GM18861 (cell line): ENCODE data around the gene GSTA2.
"Not testable (repeated sequence)": the region's sequence is repeated elsewhere in the genome, so short reads cannot be mapped to it uniquely, and the experiment has no call there.

Experiments used
- ATAC-seq: cut with Tn5 transposase; IDR thresholded peaks from one replicate; pipeline ENCODE4 v1.9.1; 2021; ENCODE audit not compliant: unreplicated experiment

Gene GSTA2

GRCh38 chr6:52726193-52726542 is 37.1 kb downstream of the GSTA2 start:
- no peak for ATAC-seq

DNA sequence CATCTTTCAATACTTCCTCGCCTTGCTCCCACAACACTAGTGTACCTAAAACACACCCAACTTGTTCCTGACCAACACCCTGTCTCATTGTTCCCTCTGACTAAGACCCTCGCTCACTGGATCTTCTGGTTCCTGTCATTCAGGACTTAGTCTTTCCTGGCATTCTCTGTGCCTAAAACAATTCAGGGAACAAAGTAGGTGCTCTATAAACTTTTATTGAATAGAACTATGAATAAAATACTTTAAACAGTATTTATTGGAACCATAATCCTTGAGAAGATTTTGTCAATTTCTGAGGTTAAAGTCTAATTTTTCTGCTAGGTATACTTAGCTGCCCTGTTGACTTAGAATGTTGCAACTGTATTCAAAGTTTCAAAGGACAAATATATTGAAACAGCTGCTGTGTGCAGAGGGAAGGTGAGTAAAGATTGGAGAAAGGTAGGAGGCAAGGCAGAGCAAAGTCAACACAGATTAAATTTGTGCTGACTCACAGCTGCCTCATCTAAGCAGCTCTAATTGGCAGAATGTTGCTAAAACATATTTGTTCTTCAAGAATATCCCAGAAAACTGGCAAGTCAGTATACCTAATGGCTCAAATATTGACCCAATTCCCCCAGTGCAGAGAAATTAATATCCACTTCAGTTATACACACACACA is 37.6 kb downstream of the GSTA2 start:
- ATAC-seq: no peak

- ATAC-seq: no peak
These were observed 38.1 kb downstream of the GSTA2 start for GRCh38 chr6:52725143-52725534.

DNA sequence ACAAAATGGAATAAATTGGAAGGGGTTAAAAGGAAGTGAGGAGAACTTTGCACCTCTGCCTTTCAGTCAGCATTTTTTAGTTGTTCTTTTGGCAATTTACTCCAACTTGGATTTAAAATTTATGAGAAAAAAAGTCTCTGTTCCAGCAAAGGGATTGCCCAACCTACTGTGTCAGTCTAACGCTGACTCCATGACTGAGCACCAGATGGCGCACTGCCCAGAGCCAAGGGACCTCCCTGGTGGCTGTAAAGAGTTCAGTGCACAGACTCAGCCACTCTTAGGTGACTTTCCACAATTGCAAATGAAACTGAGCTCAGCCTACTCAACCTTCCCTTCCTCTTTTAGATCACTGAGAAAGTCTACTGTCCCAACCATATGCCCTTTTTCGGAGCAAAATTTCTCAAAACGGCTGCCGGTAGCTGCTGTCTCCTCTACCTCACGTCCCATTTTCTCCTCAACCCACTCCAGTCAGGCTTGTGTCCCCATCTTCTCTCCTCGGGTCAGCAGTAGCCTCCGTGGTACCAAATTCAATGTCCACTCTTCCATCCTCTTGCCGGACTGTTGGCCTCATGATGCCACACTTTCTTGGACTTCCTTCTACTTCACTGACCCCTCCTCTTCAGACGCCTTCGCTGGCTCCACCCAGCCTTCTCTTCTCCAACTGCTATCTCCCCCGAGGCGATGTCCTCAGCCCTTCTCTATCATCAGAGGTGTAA is 38.7 kb downstream of the GSTA2 start:
- peak; percentile 99 for ATAC-seq

- ATAC-seq: no peak
These were observed 39.3 kb downstream of the GSTA2 start for GRCh38 chr6:52724042-52724405.

- no peak for ATAC-seq
These were observed 43.0 kb downstream of the GSTA2 start for GRCh38 chr6:52720321-52720720.

- ATAC-seq: no peak
These were observed 44.7 kb downstream of the GSTA2 start for GRCh38 chr6:52718550-52718949.

- not testable (repeated sequence) for ATAC-seq
These were observed 48.5 kb downstream of the GSTA2 start for GRCh38 chr6:52714761-52715160.

GRCh38 chr6:52712136-52712535 is 51.1 kb downstream of the GSTA2 start:
- ATAC-seq: no peak

DNA sequence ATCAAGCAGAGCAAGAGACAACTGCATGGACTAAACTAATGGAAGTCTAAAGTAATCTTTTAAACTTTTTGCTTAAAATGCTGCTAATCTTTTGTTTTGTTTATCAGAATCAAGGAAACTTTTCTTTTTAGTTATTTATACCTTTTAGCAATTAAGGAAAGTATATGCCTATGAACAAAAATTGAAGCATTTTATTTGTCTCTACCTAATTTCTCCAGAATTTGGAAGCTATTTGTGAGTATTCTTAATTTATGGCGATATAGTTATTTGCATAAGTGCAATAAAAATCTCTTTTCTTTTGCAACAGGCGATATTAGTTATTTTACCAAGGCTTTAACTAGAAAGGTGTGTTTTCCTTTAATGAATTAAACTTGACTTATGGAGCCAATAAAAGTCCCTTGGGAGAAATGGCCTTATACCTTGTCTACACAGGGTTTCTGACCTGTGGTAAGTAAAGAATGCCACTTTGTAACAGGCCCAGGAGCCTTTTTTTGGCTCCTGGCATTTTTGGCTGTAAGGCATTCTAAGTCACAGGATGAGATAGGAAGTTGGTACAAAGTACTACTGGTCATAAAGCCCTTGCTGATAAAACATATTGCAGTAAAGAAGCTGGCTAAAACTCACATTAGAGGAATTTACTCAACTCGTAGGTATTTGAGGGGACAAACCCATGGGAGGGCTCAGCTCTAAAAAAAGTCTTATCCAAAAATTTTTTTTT is 55.2 kb downstream of the GSTA2 start:
- no peak for ATAC-seq

- ATAC-seq: no peak
These were observed 57.3 kb downstream of the GSTA2 start for GRCh38 chr6:52706001-52706400.

GRCh38 chr6:52704781-52705502 is 58.3 kb downstream of the GSTA2 start:
- not testable (repeated sequence) for ATAC-seq

DNA sequence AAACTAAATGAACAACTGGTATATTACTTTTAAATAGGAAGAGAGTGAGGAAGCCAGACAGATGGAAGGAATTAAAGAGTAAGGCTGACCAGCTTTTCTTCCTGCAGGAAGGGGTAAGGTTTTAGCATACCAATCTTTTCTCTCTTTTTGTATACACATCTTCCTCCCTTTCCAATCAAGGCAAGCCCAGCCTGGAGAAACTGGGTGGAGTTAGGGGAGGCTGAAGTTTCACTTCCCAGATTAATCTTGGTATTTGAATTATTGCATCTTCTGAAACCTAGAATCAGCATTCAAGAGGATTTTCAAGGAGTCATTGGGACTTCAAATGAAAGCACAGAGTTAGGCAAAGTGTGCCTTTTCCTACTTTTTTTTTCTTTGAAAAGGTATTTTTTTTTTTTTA is 59.2 kb downstream of the GSTA2 start:
- ATAC-seq: no peak
